GM19455 (cell line): ENCODE results near the gene MCRIP1.
"Not testable (repeated sequence)": the region's sequence is repeated elsewhere in the genome, so short reads cannot be mapped to it uniquely, and the experiment has no call there.

Source experiments
- ATAC-seq: cut with Tn5 transposase; IDR thresholded peaks from one replicate; pipeline ENCODE4 v1.9.1; 2021; ENCODE audit not compliant: unreplicated experiment

The MCRIP1 gene

GRCh38 chr17:81842378-81842724 lies 9.3 kb upstream of the MCRIP1 start:
- no peak for ATAC-seq

DNA sequence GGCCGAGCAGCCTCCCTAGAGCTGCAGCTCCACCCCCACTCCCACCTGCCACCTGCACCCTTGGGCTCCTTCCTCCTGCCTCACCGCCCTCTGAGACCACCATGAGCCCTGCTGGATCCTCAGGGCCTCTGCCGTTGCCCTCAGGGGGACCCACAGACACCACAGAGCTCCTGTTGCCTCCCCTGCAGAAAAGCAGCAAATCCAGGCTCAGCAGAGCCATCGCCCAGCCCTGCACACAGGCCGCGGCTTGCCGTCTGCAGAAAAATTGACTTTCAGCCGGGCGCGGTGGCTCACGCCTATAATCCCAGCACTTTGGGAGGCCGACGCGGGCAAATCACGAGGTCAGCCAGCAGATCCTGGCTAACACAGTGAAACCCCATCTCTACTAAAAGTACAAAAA lies 8.8 kb upstream of the MCRIP1 start:
- no peak for ATAC-seq

GRCh38 chr17:81840826-81841778 lies 8.0 kb upstream of the MCRIP1 start:
- ATAC-seq = no peak

DNA sequence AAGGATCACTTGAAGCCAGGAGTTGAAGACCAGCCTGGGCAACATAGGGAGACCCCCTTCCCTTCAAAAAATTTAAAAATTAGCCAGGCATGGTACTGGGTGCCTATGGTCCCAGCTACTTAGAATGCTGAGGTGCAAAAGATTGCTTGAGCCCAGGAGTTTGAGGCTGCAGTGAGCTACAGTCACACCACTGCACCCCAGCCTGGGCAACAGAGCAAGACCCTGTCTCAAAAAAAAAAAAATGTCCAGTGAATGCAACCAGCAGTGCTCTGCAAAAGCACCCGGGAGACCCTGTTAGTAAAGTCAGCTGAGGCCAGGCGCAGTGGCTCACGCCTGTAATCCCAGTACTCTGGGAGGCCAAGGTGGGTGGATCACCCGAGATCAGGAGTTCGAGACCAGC lies 7.0 kb upstream of the MCRIP1 start:
- ATAC-seq = not testable (repeated sequence)

GRCh38 chr17:81839301-81839700 lies 6.2 kb upstream of the MCRIP1 start:
- no peak for ATAC-seq

GRCh38 chr17:81838753-81839255 lies 5.7 kb upstream of the MCRIP1 start:
- no peak for ATAC-seq

DNA sequence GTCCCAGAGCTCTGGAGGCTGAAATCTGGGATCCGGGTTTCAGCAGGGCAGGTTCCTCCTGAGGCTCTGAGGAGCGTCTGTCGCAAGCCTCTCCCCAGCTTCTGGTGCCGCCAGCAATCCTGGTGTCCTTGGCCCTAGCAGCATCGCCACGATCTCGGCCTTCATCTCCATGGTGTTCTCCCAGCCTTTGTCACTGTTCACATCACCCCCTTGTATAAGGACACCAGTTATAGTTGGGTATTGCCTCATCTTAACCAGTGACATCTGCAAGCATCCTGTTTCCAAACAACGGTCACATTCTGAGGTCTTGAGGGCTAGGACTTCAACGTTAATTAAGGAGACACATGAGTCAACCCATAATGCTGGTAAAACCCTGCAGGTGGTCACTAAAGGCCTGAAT lies 4.5 kb upstream of the MCRIP1 start:
- no peak for ATAC-seq

GRCh38 chr17:81834831-81835267 lies 1.8 kb upstream of the MCRIP1 start, which contains the start of gene PPP1R27:
Gene PPP1R27, minus strand, starts transcription at chr17:81835050. Its CDS starts 97 bp downstream, at chr17:81834953.
- ATAC-seq = no peak

- no peak for ATAC-seq
These were observed 1.1 kb upstream of the MCRIP1 start for GRCh38 chr17:81833921-81834830.

DNA sequence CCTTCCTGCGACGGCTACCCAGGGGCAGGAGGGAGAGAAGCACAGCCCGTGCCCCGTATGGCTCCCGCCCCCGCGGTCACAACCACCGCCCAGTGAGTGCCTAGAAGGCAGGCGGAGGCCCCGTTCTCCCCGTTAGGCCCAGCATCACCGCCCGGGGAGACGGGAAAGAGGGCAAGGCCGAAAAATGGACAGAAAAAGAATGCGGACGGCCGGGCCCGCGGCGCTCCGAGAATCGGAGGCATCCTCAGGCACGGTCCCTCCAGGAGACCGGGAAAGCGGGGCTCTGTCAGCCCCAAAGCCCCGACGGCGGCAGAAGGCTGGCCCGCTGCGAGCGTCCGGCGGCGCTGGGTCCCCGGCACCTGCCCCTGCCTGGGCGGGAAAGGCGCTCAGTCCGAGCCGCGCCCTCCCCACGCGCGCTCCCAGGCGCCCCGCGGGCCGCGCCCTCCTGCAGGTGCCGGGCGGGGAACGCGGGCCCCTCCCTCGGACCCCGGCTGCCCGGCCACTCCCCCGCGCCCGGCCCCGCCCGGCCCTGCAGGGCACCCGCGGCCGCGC lies 407 bp downstream of the MCRIP1 start:
- ATAC-seq = peak; percentile 54

DNA sequence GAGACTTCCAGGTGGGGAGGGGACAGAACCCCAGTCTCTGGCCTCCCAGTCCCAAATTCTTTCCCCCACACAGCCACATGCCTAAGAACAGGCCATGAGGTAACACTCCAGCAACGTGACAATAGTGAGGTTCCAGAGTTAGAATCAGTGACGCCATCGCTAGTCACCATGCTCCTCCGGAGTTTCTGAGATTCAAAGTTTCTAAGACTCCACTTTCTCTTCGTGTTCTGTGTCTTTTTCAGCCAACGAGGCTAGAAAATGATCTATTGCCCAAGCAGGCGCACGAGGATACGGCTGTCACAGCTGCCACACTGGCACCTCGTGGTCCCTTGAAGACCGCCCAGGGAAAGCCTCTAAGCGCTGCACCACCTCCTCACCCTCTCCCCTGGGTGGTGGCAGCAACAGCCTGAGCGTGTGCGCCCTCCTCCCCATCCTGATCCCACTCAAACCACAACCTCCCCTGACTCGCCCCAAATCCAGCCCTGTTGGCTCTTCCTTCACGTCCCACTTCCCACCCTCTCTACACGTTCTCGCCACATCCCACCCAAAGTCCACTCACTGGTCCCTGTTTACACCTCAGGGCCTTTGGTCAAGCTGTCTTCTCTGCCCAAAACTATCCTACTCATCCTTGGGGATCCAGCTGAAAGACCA lies 1.0 kb downstream of the MCRIP1 start:
- ATAC-seq = peak; percentile 5

GRCh38 chr17:81831563-81831956 lies 1.5 kb downstream of the MCRIP1 start:
- no peak for ATAC-seq

DNA sequence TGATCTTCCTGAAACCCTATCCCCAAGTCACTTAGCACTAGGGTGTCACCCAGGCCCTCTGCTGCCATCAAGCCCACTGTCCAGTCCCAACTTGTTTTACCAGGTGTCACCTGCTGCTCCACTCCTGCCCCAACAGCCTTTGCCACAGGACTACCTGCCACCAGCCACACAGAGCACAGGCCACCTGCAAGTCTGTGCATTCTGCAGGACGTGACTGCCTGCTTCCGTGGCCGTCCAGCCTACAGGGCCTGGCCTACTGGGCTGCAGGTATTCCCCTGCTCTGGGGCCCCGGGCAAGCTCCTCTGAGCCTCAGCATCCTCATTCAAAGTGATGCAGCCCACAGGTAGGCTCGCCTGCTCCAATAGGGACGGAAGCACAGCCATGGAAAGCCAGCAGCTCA lies 3.2 kb downstream of the MCRIP1 start:
- ATAC-seq = no peak

DNA sequence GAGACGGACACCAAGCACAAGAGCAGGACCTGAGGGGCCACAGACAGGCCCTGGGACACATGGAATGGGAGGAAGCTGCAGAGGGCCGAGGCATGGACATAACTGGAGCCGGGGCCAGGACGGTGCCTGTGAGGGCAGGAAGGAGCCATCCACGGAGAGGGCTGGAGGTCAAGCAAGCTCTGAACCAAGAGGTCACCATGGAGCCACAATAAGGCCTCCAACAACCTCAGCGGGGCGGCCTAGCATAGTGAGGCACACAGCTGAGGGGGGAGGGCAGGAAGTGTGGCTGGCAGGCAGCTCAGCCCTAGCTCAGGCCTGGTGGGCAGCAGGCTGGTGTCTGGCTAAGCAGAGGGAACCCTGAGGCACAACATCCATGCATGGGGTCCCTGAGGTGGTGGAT lies 4.4 kb downstream of the MCRIP1 start:
- ATAC-seq = no peak

- ATAC-seq = no peak
These were observed 7.1 kb downstream of the MCRIP1 start for GRCh38 chr17:81825841-81826466.

DNA sequence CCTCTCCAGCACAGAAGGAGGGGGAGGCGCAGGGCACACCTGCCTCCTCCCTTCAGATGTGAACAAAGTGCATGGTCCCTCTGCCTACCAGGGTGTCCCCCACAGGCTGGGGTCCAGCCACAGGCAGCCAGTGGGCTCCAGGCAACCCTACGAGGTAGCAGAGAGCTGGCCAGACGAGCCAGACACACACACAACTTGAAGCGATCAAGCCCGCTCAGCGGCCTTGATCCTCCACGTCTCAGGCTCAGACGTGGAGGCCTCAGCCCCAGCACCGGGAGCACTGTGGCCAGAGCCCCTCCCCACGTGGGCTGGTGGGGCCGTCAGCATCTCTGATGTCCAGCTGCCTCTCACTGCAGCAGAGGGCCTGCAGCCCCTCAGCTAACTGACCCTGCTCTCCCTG lies 8.5 kb downstream of the MCRIP1 start:
- ATAC-seq = no peak

- ATAC-seq = no peak
These were observed 9.1 kb downstream of the MCRIP1 start for GRCh38 chr17:81823820-81824550.

GRCh38 chr17:81822996-81823819 lies 9.9 kb downstream of the MCRIP1 start:
- no peak for ATAC-seq

GRCh38 chr17:81822312-81822637 lies 10.8 kb downstream of the MCRIP1 start:
- no peak for ATAC-seq
